PC-9 (cell line): ENCODE results near the gene SLC39A8.

ENCODE experiments used
- EZH2 ChIP-seq: fragments of 200-600 bp; sonication (generic); IDR thresholded peaks from 2 replicates; pipeline ENCODE4 v1.8.0; 2017; ENCODE audit warnings: antibody characterized with exemption, low read depth
- TF ChIP-seq, protein P1 (sequence below): fragments of 200-600 bp; sonication (generic); conservative IDR thresholded peaks from 2 replicates; pipeline ENCODE4 v1.6.1; 2017; ENCODE audit warnings: mixed run types, antibody characterized with exemption, mild to moderate bottlenecking, moderate library complexity

DNA sequence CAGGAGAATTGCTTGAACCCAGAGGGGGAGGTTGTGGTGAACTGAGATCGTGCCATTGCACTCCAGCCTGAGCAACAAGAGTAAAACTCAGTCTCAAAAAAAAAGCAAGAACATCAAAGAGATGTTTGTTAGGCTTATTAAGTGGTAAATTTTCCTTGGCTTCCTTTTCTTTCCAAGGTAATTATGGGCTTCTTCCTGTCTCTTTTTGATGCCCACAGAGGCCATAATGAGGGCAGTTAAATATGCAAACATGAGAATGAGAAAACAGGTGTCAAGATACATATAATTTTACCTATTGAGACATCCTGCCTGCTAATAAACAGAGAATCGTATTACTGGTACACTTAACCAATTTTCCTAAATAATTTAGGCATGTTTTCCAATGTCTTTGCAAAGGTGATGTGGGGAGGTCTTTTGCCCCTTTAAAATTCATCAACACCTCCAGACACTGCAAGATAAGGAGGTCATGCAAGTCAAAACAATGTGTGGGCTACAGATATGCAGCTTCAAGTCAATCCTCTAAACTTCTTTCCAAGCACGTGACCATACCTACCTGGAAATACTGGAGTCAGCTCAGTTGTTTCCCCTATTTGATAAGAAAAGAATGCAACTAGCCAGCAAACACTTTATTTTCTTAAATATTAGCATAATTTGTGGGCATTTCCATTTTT is 2.7 kb downstream of the SLC39A8 start:
- no peak for TF ChIP-seq EZH2
- TF ChIP-seq, protein P1, sequence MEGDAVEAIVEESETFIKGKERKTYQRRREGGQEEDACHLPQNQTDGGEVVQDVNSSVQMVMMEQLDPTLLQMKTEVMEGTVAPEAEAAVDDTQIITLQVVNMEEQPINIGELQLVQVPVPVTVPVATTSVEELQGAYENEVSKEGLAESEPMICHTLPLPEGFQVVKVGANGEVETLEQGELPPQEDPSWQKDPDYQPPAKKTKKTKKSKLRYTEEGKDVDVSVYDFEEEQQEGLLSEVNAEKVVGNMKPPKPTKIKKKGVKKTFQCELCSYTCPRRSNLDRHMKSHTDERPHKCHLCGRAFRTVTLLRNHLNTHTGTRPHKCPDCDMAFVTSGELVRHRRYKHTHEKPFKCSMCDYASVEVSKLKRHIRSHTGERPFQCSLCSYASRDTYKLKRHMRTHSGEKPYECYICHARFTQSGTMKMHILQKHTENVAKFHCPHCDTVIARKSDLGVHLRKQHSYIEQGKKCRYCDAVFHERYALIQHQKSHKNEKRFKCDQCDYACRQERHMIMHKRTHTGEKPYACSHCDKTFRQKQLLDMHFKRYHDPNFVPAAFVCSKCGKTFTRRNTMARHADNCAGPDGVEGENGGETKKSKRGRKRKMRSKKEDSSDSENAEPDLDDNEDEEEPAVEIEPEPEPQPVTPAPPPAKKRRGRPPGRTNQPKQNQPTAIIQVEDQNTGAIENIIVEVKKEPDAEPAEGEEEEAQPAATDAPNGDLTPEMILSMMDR, result no peak
